Effector memory CD8-positive, alpha-beta T cell (primary cell): ENCODE measurements around the gene BLMH.
"Not testable (repeated sequence)": the region's sequence is repeated elsewhere in the genome, so short reads cannot be mapped to it uniquely, and the experiment has no call there.

Experiments used
- ATAC-seq: fragments of 150-1000 bp; cut with Tn5 transposase; replicated peaks from 2 replicates; pipeline ENCODE4 v1.10.0; 2021; ENCODE audit warnings: mild to moderate bottlenecking, moderate library complexity
- DNase-seq, 3 experiments: peaks; one replicate each; pipeline ENCODE4 v3.0.0; 2021
- H3K27ac Mint-ChIP-seq, 2 donors: one replicate each; pipeline ENCODE4 v1.8.0; 2022; ENCODE audit warnings: mild to moderate bottlenecking in 2 of 2, mixed read lengths in 2 of 2, moderate library complexity in 2 of 2
- H3K27me3 Mint-ChIP-seq, 2 donors: one replicate each; pipeline ENCODE4 v1.8.0; 2022; ENCODE audit warnings: mixed read lengths in 2 of 2
- H3K36me3 Mint-ChIP-seq: one replicate; pipeline ENCODE4 v1.8.0; 2022; ENCODE audit warnings: mild to moderate bottlenecking, moderate library complexity, mixed read lengths; ENCODE audit not compliant: insufficient read depth
- H3K4me1 Mint-ChIP-seq, 2 donors: one replicate each; pipeline ENCODE4 v1.8.0; 2022; ENCODE audit warnings: low read depth in 2 of 2, mixed read lengths in 2 of 2
- H3K4me3 Mint-ChIP-seq, 2 donors: one replicate each; pipeline ENCODE4 v1.8.0; 2022; ENCODE audit warnings: mild to moderate bottlenecking in 2 of 2, mixed read lengths in 2 of 2, moderate library complexity in 2 of 2
- H3K9me3 Mint-ChIP-seq, 2 donors: one replicate each; pipeline ENCODE4 v1.8.0; 2022; ENCODE audit warnings: mixed read lengths in 2 of 2

The BLMH gene

DNA sequence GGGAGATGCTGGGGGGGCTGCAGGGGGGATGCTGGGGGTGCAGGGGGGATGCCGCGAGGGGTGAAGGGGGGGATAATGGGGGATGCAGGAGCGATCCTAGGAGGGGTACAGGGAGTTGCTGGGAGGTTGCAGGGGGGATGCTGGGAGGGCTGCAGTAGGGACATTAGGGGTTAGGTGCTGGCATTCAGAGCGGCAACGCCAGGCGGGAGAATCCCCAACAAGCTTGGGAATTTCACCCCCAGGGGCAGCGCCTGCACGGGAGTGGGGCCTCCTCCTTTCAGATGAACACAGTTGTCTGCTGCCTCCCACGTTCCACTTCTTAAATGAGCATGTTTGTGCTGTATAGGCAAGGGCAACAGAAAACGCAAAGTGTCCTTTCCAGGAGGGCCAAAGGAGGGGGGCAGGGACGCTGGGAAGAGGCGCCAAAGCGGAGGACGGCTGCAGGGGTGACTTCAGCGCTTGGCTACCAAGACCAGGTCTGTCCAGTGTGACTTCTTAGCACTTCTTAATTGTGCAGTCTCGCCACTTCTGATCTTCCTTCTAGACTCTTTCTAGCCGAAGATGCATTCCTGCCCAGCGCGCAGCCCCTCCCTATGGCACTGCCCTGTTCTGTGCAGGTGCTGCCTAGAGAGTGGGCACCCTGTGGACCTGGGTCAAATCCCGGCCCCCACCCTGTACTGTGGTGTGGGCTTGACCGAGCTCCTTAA lies 54.3 kb downstream of the BLMH start:
- Mint-ChIP-seq H3K27ac (no peak overlapping the region), H3K4me1 (peaks cover 13 to 26% of the 10 kb centered on the region in 2 donors), H3K9me3 (no peaks in the 10 kb centered on the region), H3K4me3 (peak overlapping the region in 1 of 2 donors; percentile 7), H3K36me3 (no peaks in the 10 kb centered on the region), H3K27me3 (peaks cover 53 to 69% of the 10 kb centered on the region in 2 donors)
- ATAC-seq (no peak), DNase-seq (no peak)

GRCh38 chr17:30236766-30237165 lies 55.0 kb downstream of the BLMH start:
- peaks cover 13 to 26% of the 10 kb centered on the region in 2 donors for H3K4me1 Mint-ChIP-seq
- DNase-seq (no peak), ATAC-seq (no peak)
- no peaks in the 10 kb centered on the region for H3K36me3 Mint-ChIP-seq
- no peak overlapping the region for H3K27ac Mint-ChIP-seq
- peak overlapping the region; percentile 73 to 74 for H3K4me3 Mint-ChIP-seq
- H3K9me3 Mint-ChIP-seq = no peaks in the 10 kb centered on the region
- peaks cover 60 to 75% of the 10 kb centered on the region in 2 donors for H3K27me3 Mint-ChIP-seq

GRCh38 chr17:30236297-30236624 lies 55.5 kb downstream of the BLMH start:
- H3K27me3 Mint-ChIP-seq = peaks cover 62 to 79% of the 10 kb centered on the region in 2 donors
- no peak overlapping the region for H3K27ac Mint-ChIP-seq
- H3K36me3 Mint-ChIP-seq = no peaks in the 10 kb centered on the region
- DNase-seq (no peak), ATAC-seq (no peak)
- H3K4me1 Mint-ChIP-seq = peaks cover 13 to 26% of the 10 kb centered on the region in 2 donors
- H3K4me3 Mint-ChIP-seq = peak overlapping the region; percentile 73 to 74
- no peaks in the 10 kb centered on the region for H3K9me3 Mint-ChIP-seq

- Mint-ChIP-seq H3K36me3 (no peaks in the 10 kb centered on the region), H3K9me3 (no peaks in the 10 kb centered on the region), H3K4me1 (peaks cover 13 to 26% of the 10 kb centered on the region in 2 donors), H3K4me3 (peak within 1 kb of the TSS; percentile 73 to 74), H3K27me3 (peaks cover 64 to 83% of the 10 kb centered on the region in 2 donors), H3K27ac (no peak within 1 kb of the TSS)
- ATAC-seq (no peak), DNase-seq (no peak)
Observed at GRCh38 chr17:30235386-30236296, 56.1 kb downstream of the BLMH start, which contains the start of gene SLC6A4. TSS of gene SLC6A4 (minus strand) at chr17:30235697. CDS start at chr17:30221958, 13,739 bp downstream.

- Mint-ChIP-seq H3K27me3 (peaks cover 70 to 89% of the 10 kb centered on the region in 2 donors), H3K27ac (no peak overlapping the region), H3K4me3 (peak overlapping the region; percentile 73), H3K36me3 (no peaks in the 10 kb centered on the region), H3K4me1 (peaks cover 13 to 26% of the 10 kb centered on the region in 2 donors), H3K9me3 (no peaks in the 10 kb centered on the region)
- ATAC-seq = no peak
- no peak for DNase-seq
Observed at GRCh38 chr17:30234964-30235363, 56.8 kb downstream of the BLMH start.

GRCh38 chr17:30234296-30234695 lies 57.4 kb downstream of the BLMH start:
- Mint-ChIP-seq H3K9me3 (no peaks in the 10 kb centered on the region), H3K27ac (no peak overlapping the region), H3K36me3 (no peaks in the 10 kb centered on the region), H3K4me3 (no peak overlapping the region), H3K4me1 (peaks cover 13 to 26% of the 10 kb centered on the region in 2 donors), H3K27me3 (peaks cover 70 to 95% of the 10 kb centered on the region in 2 donors)
- ATAC-seq (no peak), DNase-seq (no peak)

GRCh38 chr17:30232824-30233427 lies 58.8 kb downstream of the BLMH start:
- Mint-ChIP-seq H3K4me3 (no peak overlapping the region), H3K9me3 (no peaks in the 10 kb centered on the region), H3K36me3 (no peaks in the 10 kb centered on the region), H3K27ac (no peak overlapping the region), H3K27me3 (peaks cover 71 to 95% of the 10 kb centered on the region in 2 donors), H3K4me1 (peaks cover 8 to 18% of the 10 kb centered on the region in 2 donors)
- ATAC-seq (no peak), DNase-seq (no peak)

GRCh38 chr17:30232015-30232823 lies 59.5 kb downstream of the BLMH start:
- Mint-ChIP-seq H3K27ac (no peak overlapping the region), H3K9me3 (no peaks in the 10 kb centered on the region), H3K27me3 (peaks cover 65 to 93% of the 10 kb centered on the region in 2 donors), H3K36me3 (no peaks in the 10 kb centered on the region), H3K4me3 (no peak overlapping the region), H3K4me1 (peaks cover 8 to 16% of the 10 kb centered on the region in 2 donors)
- DNase-seq (no peak), ATAC-seq (no peak)

GRCh38 chr17:30230596-30231125 lies 61.1 kb downstream of the BLMH start:
- DNase-seq (no peak), ATAC-seq (no peak)
- no peaks in the 10 kb centered on the region for H3K36me3 Mint-ChIP-seq
- H3K4me3 Mint-ChIP-seq = no peak overlapping the region
- no peaks in the 10 kb centered on the region for H3K9me3 Mint-ChIP-seq
- peaks cover 63 to 84% of the 10 kb centered on the region in 2 donors for H3K27me3 Mint-ChIP-seq
- H3K4me1 Mint-ChIP-seq = peaks cover 5 to 8% of the 10 kb centered on the region in 2 donors
- no peak overlapping the region for H3K27ac Mint-ChIP-seq

DNA sequence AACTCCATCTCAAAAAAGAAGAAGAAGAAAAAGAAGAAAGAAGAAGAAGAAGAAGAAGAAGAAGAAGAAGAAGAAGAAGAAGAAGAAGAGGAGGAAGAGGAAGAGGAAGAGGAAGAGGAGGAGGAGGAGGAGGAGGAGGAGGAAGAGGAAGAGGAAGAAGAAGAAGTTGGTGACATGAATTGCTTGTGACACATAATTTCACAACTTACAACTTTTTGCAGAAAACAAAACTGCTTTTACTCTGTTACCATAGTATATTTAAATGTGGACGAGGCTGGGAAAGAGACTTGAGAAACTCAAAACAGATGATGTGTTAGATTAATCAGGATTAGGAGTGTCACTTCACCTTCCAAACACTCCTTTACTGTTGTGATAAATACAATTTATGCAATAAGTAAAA lies 61.7 kb downstream of the BLMH start:
- not testable (repeated sequence) for H3K9me3 Mint-ChIP-seq, ATAC-seq, H3K36me3 Mint-ChIP-seq, H3K4me3 Mint-ChIP-seq, H3K4me1 Mint-ChIP-seq, H3K27ac Mint-ChIP-seq, DNase-seq
- H3K27me3 Mint-ChIP-seq = peaks cover 66 to 86% of the 10 kb centered on the region in 2 donors

DNA sequence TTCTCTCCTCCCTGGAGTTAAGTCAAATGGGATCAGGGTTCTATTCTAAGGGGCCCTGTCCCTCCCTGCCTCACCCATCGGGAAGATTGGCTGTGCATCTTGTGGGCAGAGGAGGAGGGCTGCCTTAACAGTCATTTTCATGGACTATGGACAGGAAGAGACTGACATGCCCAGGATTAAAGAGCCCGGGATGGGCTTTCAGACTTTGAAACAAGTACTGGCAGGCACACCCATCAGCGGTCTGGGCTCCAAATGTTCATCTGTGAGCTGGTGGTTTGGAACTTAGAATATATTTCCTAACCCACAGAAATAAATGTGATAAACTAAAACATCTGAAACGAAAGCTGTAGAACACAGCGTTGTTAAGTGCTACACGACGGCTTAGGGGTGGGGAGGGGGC lies 62.7 kb downstream of the BLMH start:
- H3K9me3 Mint-ChIP-seq = no peaks in the 10 kb centered on the region
- DNase-seq (no peak), ATAC-seq (no peak)
- H3K27ac Mint-ChIP-seq = no peak overlapping the region
- peaks cover 63 to 80% of the 10 kb centered on the region in 2 donors for H3K27me3 Mint-ChIP-seq
- H3K36me3 Mint-ChIP-seq = no peaks in the 10 kb centered on the region
- no peaks in the 10 kb centered on the region for H3K4me1 Mint-ChIP-seq
- no peak overlapping the region for H3K4me3 Mint-ChIP-seq

DNA sequence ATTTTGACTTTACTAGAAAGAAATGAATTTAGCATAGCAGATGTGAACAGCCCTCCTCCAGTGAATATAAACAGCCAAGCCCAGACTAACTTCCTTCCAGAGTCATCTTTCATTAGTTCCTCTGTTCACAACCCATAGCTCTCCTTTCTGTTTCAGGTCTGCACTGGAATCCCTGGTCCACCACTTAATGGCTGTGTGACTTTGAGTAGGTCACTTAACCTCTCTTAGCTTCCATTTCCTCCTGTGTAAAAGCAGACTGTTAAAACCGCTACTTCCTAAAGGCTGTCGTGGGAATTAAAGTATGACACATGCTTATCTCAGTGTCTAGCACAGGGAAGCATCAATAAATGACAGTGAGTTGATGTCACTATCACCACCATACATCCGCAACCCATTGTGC lies 63.7 kb downstream of the BLMH start:
- H3K27ac Mint-ChIP-seq = no peak overlapping the region
- H3K4me3 Mint-ChIP-seq = no peak overlapping the region
- no peaks in the 10 kb centered on the region for H3K4me1 Mint-ChIP-seq
- H3K27me3 Mint-ChIP-seq = peaks cover 53 to 70% of the 10 kb centered on the region in 2 donors
- ATAC-seq = no peak
- H3K36me3 Mint-ChIP-seq = no peaks in the 10 kb centered on the region
- H3K9me3 Mint-ChIP-seq = no peaks in the 10 kb centered on the region
- no peak for DNase-seq
